Measurements from ENCODE around the gene CRTC3. TPM values are rescaled to one million over a fixed set of nuclear protein-coding genes. Genes with fewer than 3 reads are reported as not detected.

CRTC3 gene
- total and polyA plus RNA-seq, 2 experiments from 2014 or later, result 15.7 to 17.6 TPM

- no peak for DNase-seq (ENCODE audit: low spot score)
- Histone ChIP-seq H3K79me2 (no peaks in the 10 kb centered on the region), H3K9me2 (replicated peaks; ENCODE audit: insufficient read depth) (no peaks in the 10 kb centered on the region), H3K4me1 (ENCODE audit: insufficient read depth) (no peaks in the 10 kb centered on the region), H3K36me3 (replicated peaks; ENCODE audit: insufficient read depth, low read depth) (no peaks in the 10 kb centered on the region), H4K20me1 (ENCODE audit: insufficient read depth, poor library complexity, severe bottlenecking) (no peaks in the 10 kb centered on the region), H3K27ac (no peak overlapping the region), H3K4me3 (no peak overlapping the region), H3K27me3 (no peaks in the 10 kb centered on the region), H3K4me2 (no peak overlapping the region), H2AFZ (no peak overlapping the region), H3K9me3 (ENCODE audit: low read depth) (no peaks in the 10 kb centered on the region)
- TF ChIP-seq CTCF (IDR thresholded peaks at IDR 0.05; ENCODE audit: poor library complexity) (no peak), EZH2 (IDR thresholded peaks at IDR 0.05; ENCODE audit: borderline replicate concordance) (no peak), EZH2phosphoT487 (IDR thresholded peaks at IDR 0.05; ENCODE audit: low read depth, severe bottlenecking, unreplicated experiment) (no peak)
- WGBS (ENCODE audit: low lambda C conversion rate, missing lambda C conversion rate), result 83% methylated on average over 1 of the region's 1 CpG
Measured at GRCh38 chr15:90483012-90483307, 46.8 kb upstream of the CRTC3 start.

DNA sequence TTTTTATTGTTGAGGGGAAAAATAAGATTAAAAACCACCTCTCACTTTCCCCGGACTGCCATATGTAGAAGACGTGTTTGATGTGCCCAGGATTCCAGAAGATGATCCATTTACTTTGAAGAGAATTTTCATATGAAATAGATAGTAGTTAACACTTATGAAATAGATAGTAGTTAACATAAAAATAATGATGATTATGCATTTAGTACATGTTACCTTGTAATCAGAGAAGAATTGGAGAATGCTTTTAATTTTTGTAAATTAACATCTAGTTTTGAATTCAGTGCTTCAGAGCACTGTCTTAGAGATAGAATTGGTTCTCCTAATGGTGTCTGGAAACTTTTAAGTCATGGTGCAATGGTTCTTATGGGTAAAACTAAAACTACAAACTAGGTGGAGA is 46.1 kb upstream of the CRTC3 start:
- Histone ChIP-seq H3K79me2 (no peaks in the 10 kb centered on the region), H3K4me2 (no peak overlapping the region), H2AFZ (no peak overlapping the region), H3K9me3 (ENCODE audit: low read depth) (no peaks in the 10 kb centered on the region), H3K36me3 (replicated peaks; ENCODE audit: insufficient read depth, low read depth) (no peaks in the 10 kb centered on the region), H4K20me1 (ENCODE audit: insufficient read depth, poor library complexity, severe bottlenecking) (no peaks in the 10 kb centered on the region), H3K27me3 (no peaks in the 10 kb centered on the region), H3K27ac (no peak overlapping the region), H3K9me2 (replicated peaks; ENCODE audit: insufficient read depth) (no peaks in the 10 kb centered on the region), H3K4me1 (ENCODE audit: insufficient read depth) (no peaks in the 10 kb centered on the region), H3K4me3 (no peak overlapping the region)
- 100% methylated on average over 2 of the region's 2 CpGs for WGBS (ENCODE audit: low lambda C conversion rate, missing lambda C conversion rate)
- no peak for DNase-seq (ENCODE audit: low spot score)
- no peak for TF ChIP-seq CTCF (IDR thresholded peaks at IDR 0.05; ENCODE audit: poor library complexity)
- TF ChIP-seq EZH2phosphoT487 (IDR thresholded peaks at IDR 0.05; ENCODE audit: low read depth, severe bottlenecking, unreplicated experiment), result no peak
- TF ChIP-seq EZH2 (IDR thresholded peaks at IDR 0.05; ENCODE audit: borderline replicate concordance), result no peak

DNA sequence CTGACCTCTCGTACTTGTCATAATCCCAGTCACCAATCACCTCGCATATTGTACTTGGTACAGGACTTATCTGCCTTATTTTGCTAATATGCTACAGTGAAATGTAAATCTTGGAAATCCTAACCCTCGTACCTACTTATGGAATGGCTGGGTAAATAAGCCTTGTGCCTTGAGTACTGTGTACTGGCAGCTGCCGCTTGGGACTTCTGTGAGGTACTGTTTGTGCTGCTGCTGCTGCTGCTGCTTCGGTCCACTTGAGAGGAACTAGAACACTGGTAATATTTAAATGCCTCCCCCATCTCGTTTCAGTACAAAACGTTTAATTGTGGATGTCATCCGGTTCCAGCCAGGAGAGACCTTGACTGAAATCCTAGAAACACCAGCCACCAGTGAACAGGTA is 42.5 kb upstream of the CRTC3 start:
- Histone ChIP-seq H3K4me2 (no peak overlapping the region), H3K27ac (no peak overlapping the region), H4K20me1 (ENCODE audit: insufficient read depth, poor library complexity, severe bottlenecking) (no peaks in the 10 kb centered on the region), H3K27me3 (no peaks in the 10 kb centered on the region), H3K9me3 (ENCODE audit: low read depth) (no peaks in the 10 kb centered on the region), H3K9me2 (replicated peaks; ENCODE audit: insufficient read depth) (no peaks in the 10 kb centered on the region), H3K4me1 (ENCODE audit: insufficient read depth) (no peaks in the 10 kb centered on the region), H2AFZ (no peak overlapping the region), H3K79me2 (no peaks in the 10 kb centered on the region), H3K36me3 (replicated peaks; ENCODE audit: insufficient read depth, low read depth) (no peaks in the 10 kb centered on the region), H3K4me3 (no peak overlapping the region)
- no peak for DNase-seq (ENCODE audit: low spot score)
- WGBS (ENCODE audit: low lambda C conversion rate, missing lambda C conversion rate), result 90% methylated on average over 8 of the region's 8 CpGs
- TF ChIP-seq EZH2 (IDR thresholded peaks at IDR 0.05; ENCODE audit: borderline replicate concordance) (no peak), CTCF (IDR thresholded peaks at IDR 0.05; ENCODE audit: poor library complexity) (no peak), EZH2phosphoT487 (IDR thresholded peaks at IDR 0.05; ENCODE audit: low read depth, severe bottlenecking, unreplicated experiment) (no peak)

DNA sequence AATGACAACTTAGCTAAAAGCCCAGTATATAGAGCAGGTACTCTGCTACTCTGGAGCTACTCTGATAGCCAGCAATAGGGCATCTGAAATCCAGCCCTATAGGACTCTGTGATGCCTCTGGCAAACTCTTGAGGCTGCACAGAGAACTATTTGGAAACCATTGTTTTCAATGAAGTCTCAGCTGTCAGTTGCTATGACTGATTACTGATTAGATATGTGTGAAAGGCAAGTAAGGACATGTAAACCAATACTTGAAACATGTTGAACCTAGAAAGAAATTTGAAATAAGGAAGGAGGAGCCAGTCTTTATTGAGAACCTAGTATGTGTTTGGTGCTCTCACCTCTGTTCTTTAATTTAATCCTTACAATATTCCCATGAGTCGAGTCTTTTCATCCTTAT is 40.2 kb upstream of the CRTC3 start:
- Histone ChIP-seq H3K9me2 (replicated peaks; ENCODE audit: insufficient read depth) (no peaks in the 10 kb centered on the region), H3K4me2 (no peak overlapping the region), H2AFZ (no peak overlapping the region), H3K4me1 (ENCODE audit: insufficient read depth) (no peaks in the 10 kb centered on the region), H3K36me3 (replicated peaks; ENCODE audit: insufficient read depth, low read depth) (no peaks in the 10 kb centered on the region), H3K79me2 (no peaks in the 10 kb centered on the region), H4K20me1 (ENCODE audit: insufficient read depth, poor library complexity, severe bottlenecking) (no peaks in the 10 kb centered on the region), H3K4me3 (no peak overlapping the region), H3K27ac (no peak overlapping the region), H3K27me3 (no peaks in the 10 kb centered on the region), H3K9me3 (ENCODE audit: low read depth) (no peaks in the 10 kb centered on the region)
- 96% methylated on average over 1 of the region's 1 CpG for whole genome bisulfite sequencing (ENCODE audit: low lambda C conversion rate, missing lambda C conversion rate)
- TF ChIP-seq EZH2 (IDR thresholded peaks at IDR 0.05; ENCODE audit: borderline replicate concordance) (no peak), CTCF (IDR thresholded peaks at IDR 0.05; ENCODE audit: poor library complexity) (no peak), EZH2phosphoT487 (IDR thresholded peaks at IDR 0.05; ENCODE audit: low read depth, severe bottlenecking, unreplicated experiment) (no peak)
- no peak for DNase-seq (ENCODE audit: low spot score)
